ENCODE data around the gene MET. TPM values are rescaled to one million over a fixed set of nuclear protein-coding genes. Genes with fewer than 3 reads are reported as not detected.
A peak's percentile ranks its signal among the peaks of the same experiment; 100 is the strongest.

The MET gene
- total RNA-seq, 2 experiments from 2014 or later = 0.16 to 0.27 TPM

DNA sequence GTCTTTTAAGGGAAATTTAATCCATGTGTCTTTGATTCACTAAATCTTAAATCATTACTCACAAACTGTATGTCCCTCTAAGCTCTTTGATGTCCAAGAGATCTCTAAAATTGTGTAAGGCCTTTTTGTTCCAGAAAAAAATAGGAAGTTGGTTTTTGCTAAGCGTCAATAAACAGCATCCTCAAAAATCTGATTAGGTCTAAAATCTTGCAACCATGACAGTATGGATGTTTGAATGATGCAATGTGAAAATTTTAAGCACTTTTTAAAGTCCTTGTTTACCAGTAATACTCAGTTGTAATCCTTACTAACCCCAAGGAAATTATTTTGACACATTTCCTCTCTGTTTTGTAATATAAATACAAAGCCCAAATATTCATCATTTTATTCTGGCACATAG, 6.8 kb downstream of the MET start:
- ATAC-seq = no peak
- CTCF ChIA-PET = interaction anchor here (1.3 kb wide), 1 partner anchor 152 kb away, joined by 3 read pairs; no protein-coding TSS in a partner anchor
- Mint-ChIP-seq H3K4me1 (ENCODE audit: low read depth) (peaks cover 2% of the 10 kb centered on the region), H3K4me3 (no peak overlapping the region), H3K27me3 (peaks cover 26% of the 10 kb centered on the region), H3K9me3 (no peaks in the 10 kb centered on the region), H3K36me3 (ENCODE audit: low read depth) (no peaks in the 10 kb centered on the region), H3K27ac (no peak overlapping the region)
- no peak for TF ChIP-seq CTCF (IDR thresholded peaks at IDR 0.05)
- intact Hi-C loops (cut with micrococcal nuclease) = loop anchor here (10.0 kb wide), 1 partner anchor 106 kb away; no protein-coding TSS in a partner anchor
- POLR2A ChIA-PET = no interaction called here
- DNase-seq = no peak

DNA sequence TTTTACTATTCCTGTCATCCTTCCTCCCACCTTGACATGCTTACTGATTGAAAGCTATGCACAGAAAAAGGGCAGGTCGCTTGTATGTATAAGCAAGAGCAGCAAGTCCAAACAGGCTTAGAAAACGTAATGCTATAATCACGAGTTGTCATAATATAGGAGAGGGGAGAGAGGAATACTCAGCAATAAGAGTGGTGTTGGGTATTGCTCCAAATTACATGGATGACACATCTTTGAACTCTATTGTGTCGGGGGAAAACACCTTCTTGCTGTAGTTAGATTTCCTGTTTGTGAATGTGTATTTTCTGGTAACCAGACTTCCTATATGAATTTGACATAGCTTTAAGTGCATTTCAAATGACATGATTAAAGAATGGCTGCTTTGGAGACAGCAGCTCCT, 7.5 kb downstream of the MET start:
- intact Hi-C loops (cut with micrococcal nuclease) = loop anchor here (10.0 kb wide), 1 partner anchor 105 kb away; no protein-coding TSS in a partner anchor
- H3K4me1 Mint-ChIP-seq (ENCODE audit: low read depth) = peaks cover 2% of the 10 kb centered on the region
- no peak for DNase-seq
- ChIA-PET CTCF (no interaction called here), POLR2A (no interaction called here)
- no peaks in the 10 kb centered on the region for H3K36me3 Mint-ChIP-seq (ENCODE audit: low read depth)
- peak; percentile 74 for ATAC-seq
- peaks cover 28% of the 10 kb centered on the region for H3K27me3 Mint-ChIP-seq
- H3K27ac Mint-ChIP-seq = no peak overlapping the region
- no peak overlapping the region for H3K4me3 Mint-ChIP-seq
- H3K9me3 Mint-ChIP-seq = no peaks in the 10 kb centered on the region
- TF ChIP-seq CTCF (IDR thresholded peaks at IDR 0.05) = no peak

GRCh38 chr7:116683786-116684185, 11.8 kb downstream of the MET start:
- H3K27me3 Mint-ChIP-seq = peaks cover 24% of the 10 kb centered on the region
- ChIA-PET POLR2A (no interaction called here), CTCF (interaction anchor here (0.7 kb wide), 1 partner anchor 16 kb away, joined by 3 read pairs; no protein-coding TSS in a partner anchor)
- no peaks in the 10 kb centered on the region for H3K36me3 Mint-ChIP-seq (ENCODE audit: low read depth)
- ATAC-seq (no peak), DNase-seq (no peak)
- no peak overlapping the region for H3K4me3 Mint-ChIP-seq
- intact Hi-C loops (cut with micrococcal nuclease) = no loop called here
- no peak for TF ChIP-seq CTCF (IDR thresholded peaks at IDR 0.05)
- peaks cover 2% of the 10 kb centered on the region for H3K4me1 Mint-ChIP-seq (ENCODE audit: low read depth)
- H3K27ac Mint-ChIP-seq = no peak overlapping the region
- H3K9me3 Mint-ChIP-seq = no peaks in the 10 kb centered on the region

DNA sequence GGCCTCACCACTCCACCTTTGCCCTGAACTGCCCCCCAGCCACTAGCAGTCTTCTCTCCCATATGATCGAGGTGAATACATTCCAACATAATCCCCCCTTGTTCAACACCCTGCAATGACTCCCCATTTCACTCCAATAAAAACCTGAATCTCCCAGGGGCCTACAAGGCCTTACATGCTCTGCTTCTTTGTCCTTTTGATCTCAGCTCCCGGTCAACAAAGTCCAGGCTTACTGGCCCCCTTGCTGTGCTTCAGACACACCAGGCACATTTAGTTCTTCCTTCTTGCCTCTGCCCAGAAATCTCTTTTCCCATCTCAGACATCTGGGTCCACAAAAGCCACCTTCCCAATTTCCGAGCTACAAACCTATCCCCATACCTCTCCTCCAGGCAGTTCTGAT, 14.0 kb downstream of the MET start:
- TF ChIP-seq CTCF (IDR thresholded peaks at IDR 0.05) = no peak
- Mint-ChIP-seq H3K36me3 (ENCODE audit: low read depth) (no peaks in the 10 kb centered on the region), H3K4me1 (ENCODE audit: low read depth) (no peaks in the 10 kb centered on the region), H3K9me3 (no peaks in the 10 kb centered on the region), H3K4me3 (no peak overlapping the region), H3K27ac (no peak overlapping the region), H3K27me3 (peaks cover 23% of the 10 kb centered on the region)
- ATAC-seq (no peak), DNase-seq (no peak)
- ChIA-PET CTCF (interaction anchor here (0.9 kb wide), 1 partner anchor 133 kb away, joined by 4 read pairs; no protein-coding TSS in a partner anchor), POLR2A (no interaction called here)
- intact Hi-C loops (cut with micrococcal nuclease) = no loop called here

DNA sequence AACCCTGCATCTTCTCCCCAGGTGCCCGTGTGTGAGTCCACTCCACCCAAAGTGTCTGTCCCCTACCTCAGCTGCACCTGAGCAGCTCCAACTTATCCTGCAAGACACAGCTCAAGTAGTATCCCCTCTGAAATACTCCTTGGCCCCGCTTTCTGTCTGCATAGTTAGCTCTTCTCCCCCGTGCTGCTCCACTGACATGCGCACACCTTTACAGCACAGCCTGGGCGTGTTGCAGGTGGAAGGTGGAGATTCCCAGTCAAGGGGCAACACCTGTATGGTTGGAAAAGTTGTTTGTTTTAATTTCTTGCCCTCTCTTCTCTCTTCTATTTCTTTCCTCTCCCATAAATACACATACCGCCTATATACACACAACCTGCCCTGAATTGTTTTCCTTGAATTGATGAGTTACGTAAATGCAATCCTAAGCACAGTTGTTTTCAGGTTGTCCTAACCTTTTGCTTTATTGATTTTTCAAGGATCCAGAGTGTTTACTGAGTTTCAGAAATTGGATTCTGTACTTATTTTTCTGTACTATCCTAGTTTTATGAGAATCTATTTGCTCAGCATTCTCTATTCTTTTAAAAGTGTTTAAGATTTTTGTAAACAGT, 14.9 kb downstream of the MET start:
- intact Hi-C loops (cut with micrococcal nuclease) = no loop called here
- ChIA-PET POLR2A (no interaction called here), CTCF (no interaction called here)
- Mint-ChIP-seq H3K4me3 (no peak overlapping the region), H3K9me3 (no peaks in the 10 kb centered on the region), H3K36me3 (ENCODE audit: low read depth) (no peaks in the 10 kb centered on the region), H3K27me3 (peaks cover 25% of the 10 kb centered on the region), H3K4me1 (ENCODE audit: low read depth) (no peaks in the 10 kb centered on the region), H3K27ac (no peak overlapping the region)
- TF ChIP-seq CTCF (IDR thresholded peaks at IDR 0.05) = no peak
- DNase-seq (no peak), ATAC-seq (no peak)
